Adrenal gland (tissue), 12 donors: Measurements from ENCODE around the gene ARHGAP5. TPM values are rescaled to one million over a fixed set of nuclear protein-coding genes. Genes with fewer than 3 reads are reported as not detected.

Experiments used
- DNase-seq, 7 donors: peaks; one replicate each; pipeline ENCODE4 v3.0.0-alpha.2; 2019 to 2020
- H3K27ac ChIP-seq, 5 donors: fragments of 200-600 bp; sonication (generic) in 4 of 5; 1 replicate in 3 of 5; 2 replicates in 2 of 5; pipeline versions ENCODE4 v1.5.1 to v1.8.0; 2016 to 2020; ENCODE audit warnings: mild to moderate bottlenecking in 1 of 5
- H3K27me3 ChIP-seq: fragments of 200-600 bp; 2 replicates; pipeline ENCODE4 v1.8.0; 2021
- H3K36me3 ChIP-seq, 2 donors: fragments of 200-600 bp; replicated peaks in 1 of 2; 1 replicate in 1 of 2; 2 replicates in 1 of 2; pipeline versions ENCODE4 v1.5.1 to v1.8.0; 2018 to 2022
- H3K4me1 ChIP-seq, 2 donors: fragments of 200-600 bp; replicated peaks in 1 of 2; 1 replicate in 1 of 2; 2 replicates in 1 of 2; pipeline versions ENCODE4 v1.5.1 to v1.8.0; 2018 to 2021
- H3K4me3 ChIP-seq, 4 donors: fragments of 200-600 bp; sonication (generic) in 3 of 4; one replicate each; pipeline ENCODE4 v1.5.1; 2016 to 2018
- H3K9me3 ChIP-seq, 3 donors: fragments of 200-600 bp; sonication (generic) in 1 of 3; replicated peaks in 1 of 3; 1 replicate in 2 of 3; 2 replicates in 1 of 3; pipeline versions ENCODE4 v1.5.1 to v1.8.0; 2016 to 2021
- POLR2A ChIP-seq, 2 donors: fragments of 450-650 bp; IDR thresholded peaks; one replicate each; pipeline ENCODE4 v1.6.1; 2017; ENCODE audit warnings: antibody characterized with exemption in 2 of 2, mild to moderate bottlenecking in 2 of 2, moderate library complexity in 1 of 2
- WGBS, 4 donors: extraction: QIAGEN DNeasy Blood & Tissue Kit in 2 of 4; methylation state at CpG; one replicate each; pipeline versions ENCODE4 v1.1.5 to v1.1.7; 2013 to 2017; 5-methylcytosine and 5-hydroxymethylcytosine counted together
- intact Hi-C, 2 donors: fragments of 100-400 bp; cut with DNase I; formaldehyde crosslinking; loops; one replicate each; pipeline versions ENCODE4 v1.14.1 to v1.15.0; 2022 to 2023
- polyA plus RNA-seq, 3 donors: library from polyadenylated mRNA; stranded (reverse); fragments of 200-250 nt in 2 of 3; fragments of 350-450 nt in 1 of 3; fragmentation: Illumina TruSeq in 1 of 3; extraction: RNeasy Lipid Tissue Mini Kit (QIAGEN cat#74804) in 1 of 3; gene quantifications; one replicate each; pipeline ENCODE4 v1.2.3, GENCODE V29; 2013 to 2014
- total RNA-seq, 9 donors: library from RNA; depleted of rRNA in 4 of 9; stranded (reverse); fragments of >200 nt in 4 of 9; fragments of 120-200 nt in 1 of 9; fragmentation: NEBNext Ultra II Directional in 1 of 9; extraction: Animal tissue kit (Norgen Biotek cat#: 25700) in 1 of 9; gene quantifications; one replicate each; pipeline versions ENCODE4 v1.1.0 to v1.2.4, GENCODE V29; 2013 to 2023
- TF ChIP-seq, protein P1 (sequence below), 6 experiments: fragments of 450-650 bp in 4 of 6; fragments of 200-600 bp in 2 of 6; sonication (generic) in 1 of 6; IDR thresholded peaks; 1 replicate in 5 of 6; 2 replicates in 1 of 6; pipeline versions ENCODE4 v1.5.1 to v1.8.0; 2016 to 2021; ENCODE audit warnings: antibody characterized with exemption in 6 of 6, mild to moderate bottlenecking in 2 of 6, moderate library complexity in 1 of 6
- donor health status: healthy with polysubstance abuse.
- donor health status: Bipolar disorder and iron deficiency.
- donor health status: DM: yes; HTN: yes; CAD: no.
- donor health status: DM: no; HTN: no; CAD: no.
- donor health status: DM: no; HTN: no; CAD: no.
- donor health status: DM: yes; HTN: yes; CAD: no.

Gene ARHGAP5
- total and polyA plus RNA-seq, 12 donors, result 11.9 to 100.0 (median 76.8) TPM

DNA sequence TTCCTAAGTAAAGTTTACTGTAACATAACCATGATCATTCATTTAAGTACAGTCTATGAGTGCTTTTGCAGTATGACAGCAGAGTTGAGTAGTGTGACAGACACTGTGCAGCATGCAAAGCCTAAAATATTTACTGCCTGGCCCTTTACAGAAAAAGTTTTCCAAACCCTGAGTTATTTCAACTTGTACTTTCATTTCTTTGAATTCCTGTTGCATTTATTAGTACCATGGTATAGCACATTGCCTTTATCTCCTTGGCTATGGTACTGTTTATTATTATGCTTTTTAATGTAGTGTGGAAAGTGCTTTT is 6.2 kb downstream of the ARHGAP5 start:
- Histone ChIP-seq H3K27me3 (no peaks in the 10 kb centered on the region), H3K4me3 (no peak overlapping the region), H3K36me3 (no peaks in the 10 kb centered on the region), H3K27ac (no peak overlapping the region), H3K9me3 (no peaks in the 10 kb centered on the region), H3K4me1 (peaks cover 16 to 73% of the 10 kb centered on the region in 2 donors)
- intact Hi-C loops, result no loop called here
- TF ChIP-seq, protein P1, sequence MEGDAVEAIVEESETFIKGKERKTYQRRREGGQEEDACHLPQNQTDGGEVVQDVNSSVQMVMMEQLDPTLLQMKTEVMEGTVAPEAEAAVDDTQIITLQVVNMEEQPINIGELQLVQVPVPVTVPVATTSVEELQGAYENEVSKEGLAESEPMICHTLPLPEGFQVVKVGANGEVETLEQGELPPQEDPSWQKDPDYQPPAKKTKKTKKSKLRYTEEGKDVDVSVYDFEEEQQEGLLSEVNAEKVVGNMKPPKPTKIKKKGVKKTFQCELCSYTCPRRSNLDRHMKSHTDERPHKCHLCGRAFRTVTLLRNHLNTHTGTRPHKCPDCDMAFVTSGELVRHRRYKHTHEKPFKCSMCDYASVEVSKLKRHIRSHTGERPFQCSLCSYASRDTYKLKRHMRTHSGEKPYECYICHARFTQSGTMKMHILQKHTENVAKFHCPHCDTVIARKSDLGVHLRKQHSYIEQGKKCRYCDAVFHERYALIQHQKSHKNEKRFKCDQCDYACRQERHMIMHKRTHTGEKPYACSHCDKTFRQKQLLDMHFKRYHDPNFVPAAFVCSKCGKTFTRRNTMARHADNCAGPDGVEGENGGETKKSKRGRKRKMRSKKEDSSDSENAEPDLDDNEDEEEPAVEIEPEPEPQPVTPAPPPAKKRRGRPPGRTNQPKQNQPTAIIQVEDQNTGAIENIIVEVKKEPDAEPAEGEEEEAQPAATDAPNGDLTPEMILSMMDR (IDR thresholded peaks at IDR 0.05), result no peak
- TF ChIP-seq POLR2A (IDR thresholded peaks at IDR 0.05), result no peak
- no peak for DNase-seq

DNA sequence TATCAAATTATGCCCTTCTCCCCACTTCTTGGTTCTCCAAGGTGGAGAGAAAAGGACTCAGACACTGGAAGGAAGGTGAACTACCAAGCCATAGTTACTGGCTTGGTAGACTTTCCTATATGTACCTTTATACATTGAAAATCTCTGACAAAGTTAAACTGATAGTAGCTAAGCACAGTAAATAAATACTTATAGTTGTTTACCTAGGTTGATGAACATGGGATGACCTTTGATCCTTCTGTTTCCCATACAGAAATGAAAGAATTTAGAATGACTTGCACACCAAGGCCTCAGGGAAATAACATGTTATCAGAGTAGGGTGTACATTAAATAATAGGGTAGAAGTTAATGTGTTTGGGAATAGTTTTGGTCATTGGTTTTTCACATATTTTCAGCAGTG is 6.7 kb downstream of the ARHGAP5 start:
- Histone ChIP-seq H3K36me3 (no peaks in the 10 kb centered on the region), H3K9me3 (no peaks in the 10 kb centered on the region), H3K4me3 (no peak overlapping the region), H3K4me1 (peaks cover 16 to 78% of the 10 kb centered on the region in 2 donors), H3K27me3 (no peaks in the 10 kb centered on the region), H3K27ac (no peak overlapping the region)
- TF ChIP-seq POLR2A (IDR thresholded peaks at IDR 0.05), result no peak
- TF ChIP-seq, protein P1 (IDR thresholded peaks at IDR 0.05), result no peak
- intact Hi-C loops, result no loop called here
- no peak for DNase-seq

DNA sequence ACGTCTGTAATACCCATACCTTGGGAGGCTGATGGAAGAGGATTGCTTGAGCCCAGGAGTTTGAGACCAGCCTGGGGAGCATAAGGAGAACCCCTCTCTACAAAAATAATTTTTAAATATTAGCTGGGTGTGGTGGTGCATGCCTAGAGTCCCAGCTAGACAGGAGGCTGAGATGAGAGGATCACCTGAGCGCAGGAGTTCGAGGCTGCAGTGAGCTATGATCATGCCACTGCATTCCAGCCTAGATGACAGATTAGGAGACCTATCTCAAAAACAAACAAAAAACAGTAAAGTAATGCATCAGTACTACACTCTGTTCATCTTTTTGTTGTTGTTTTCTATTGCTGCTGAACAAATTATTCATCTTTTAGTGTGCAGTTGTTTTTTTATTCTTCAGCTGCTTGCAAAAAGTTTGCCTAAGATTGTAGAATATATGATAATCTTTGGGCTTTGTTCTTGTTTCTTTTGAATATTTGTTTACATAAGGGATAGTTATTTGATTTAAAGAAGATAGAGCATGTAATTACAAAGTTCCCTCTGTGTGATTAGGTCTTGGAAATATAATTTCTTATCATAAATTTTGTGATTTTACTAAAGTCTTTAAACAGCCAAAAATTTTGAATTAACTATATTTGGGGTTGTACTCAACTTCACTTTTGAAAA is 8.2 kb downstream of the ARHGAP5 start:
- no peak for DNase-seq
- TF ChIP-seq, protein P1 (IDR thresholded peaks at IDR 0.05), result no peak
- no peak for TF ChIP-seq POLR2A (IDR thresholded peaks at IDR 0.05)
- Histone ChIP-seq H3K27me3 (no peaks in the 10 kb centered on the region), H3K36me3 (peaks cover 0 to under 1% of the 10 kb centered on the region in 2 donors), H3K4me3 (no peak overlapping the region), H3K27ac (no peak overlapping the region), H3K9me3 (no peaks in the 10 kb centered on the region), H3K4me1 (peaks cover 12 to 65% of the 10 kb centered on the region in 2 donors)
- WGBS, 4 donors, result 93 to 97% (median 95%) methylated on average over 3 of the region's 3 CpGs
- intact Hi-C loops, result no loop called here

DNA sequence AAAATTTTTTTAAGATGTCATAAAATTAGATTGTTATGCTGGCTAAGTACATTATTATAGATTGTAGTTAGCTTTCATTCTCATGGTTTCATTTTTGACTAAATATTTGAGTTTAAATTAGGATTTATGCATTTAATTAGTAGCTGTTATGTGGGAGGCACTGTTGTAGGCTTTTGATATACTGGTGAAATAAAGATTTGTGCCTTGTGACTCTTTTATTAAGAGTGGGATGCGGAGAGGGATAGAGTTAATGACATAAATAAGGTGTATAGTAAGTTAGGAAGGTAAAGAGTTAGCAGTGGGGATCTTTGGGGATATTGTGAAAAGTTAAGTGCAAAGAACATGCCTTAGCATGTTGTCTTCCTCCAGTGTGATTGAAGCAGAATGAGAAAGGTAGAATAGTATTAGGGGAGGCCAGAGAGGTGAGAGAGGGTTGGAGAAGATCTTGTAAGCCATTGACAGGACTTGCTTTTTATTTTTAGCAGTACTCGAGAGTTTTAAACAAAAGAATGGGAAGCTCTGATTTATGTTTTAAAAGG is 8.8 kb downstream of the ARHGAP5 start:
- intact Hi-C loops, result no loop called here
- Histone ChIP-seq H3K9me3 (no peaks in the 10 kb centered on the region), H3K36me3 (peaks cover 0 to 6% of the 10 kb centered on the region in 2 donors), H3K27me3 (no peaks in the 10 kb centered on the region), H3K4me3 (no peak overlapping the region), H3K27ac (no peak overlapping the region), H3K4me1 (peaks cover 12 to 60% of the 10 kb centered on the region in 2 donors)
- 50 to 58% (median 54%) methylated on average over 2 of the region's 2 CpGs for WGBS, 4 donors
- TF ChIP-seq, protein P1 (IDR thresholded peaks at IDR 0.05), result no peak
- no peak for TF ChIP-seq POLR2A (IDR thresholded peaks at IDR 0.05)
- DNase-seq, result no peak
